Left lung (tissue), 10 donors: ENCODE results near the gene ZMYND8. TPM values are rescaled to one million over a fixed set of nuclear protein-coding genes. Genes with fewer than 3 reads are reported as not detected.
A peak's percentile ranks its signal among the peaks of the same experiment; 100 is the strongest.

Experiments used
- ATAC-seq: fragments of 200-7000 bp; cut with Tn5 transposase; one replicate; pipeline ENCODE4 v1.9.1; 2020; ENCODE audit warnings: moderate library complexity
- DNase-seq, 4 donors: peaks; one replicate each; pipeline ENCODE4 v3.0.0-alpha.2; 2013 to 2020
- H3K27ac ChIP-seq, 2 donors: fragments of 200-600 bp; sonication (generic) in 1 of 2; one replicate each; pipeline versions ENCODE4 v1.5.0 to v1.8.0; 2020 to 2021
- H3K27me3 ChIP-seq, 2 donors: fragments of 200-600 bp; sonication (generic) in 1 of 2; one replicate each; pipeline versions ENCODE4 v1.5.0 to v1.8.0; 2020 to 2021
- H3K36me3 ChIP-seq, 2 donors: fragments of 200-600 bp; sonication (generic) in 1 of 2; one replicate each; pipeline versions ENCODE4 v1.5.0 to v1.8.0; 2020 to 2021
- H3K4me1 ChIP-seq, 2 donors: fragments of 200-600 bp; one replicate each; pipeline ENCODE4 v1.8.0; 2021
- H3K4me3 ChIP-seq, 2 donors: fragments of 200-600 bp; sonication (generic) in 1 of 2; one replicate each; pipeline versions ENCODE4 v1.5.0 to v1.8.0; 2020 to 2021; ENCODE audit warnings: mild to moderate bottlenecking in 1 of 2
- H3K9me3 ChIP-seq, 2 donors: fragments of 200-600 bp; sonication (generic) in 1 of 2; one replicate each; pipeline versions ENCODE4 v1.5.0 to v1.8.0; 2020 to 2021
- intact Hi-C, 2 donors: fragments of 100-400 bp; cut with DNase I; formaldehyde crosslinking; loops; one replicate each; pipeline versions ENCODE4 v1.11.2 to v1.14.2; 2022
- polyA plus RNA-seq, 6 donors: library from polyadenylated mRNA; unstranded; fragments of 120-200 nt; gene quantifications; one replicate each; pipeline ENCODE4 v1.2.1, GENCODE V29; 2013; ENCODE audit not compliant: insufficient read length in 6 of 6
- total RNA-seq, 2 donors: library from RNA; stranded (reverse); fragmentation: NEBNext Ultra II Directional; extraction: Animal tissue kit (Norgen Biotek cat#: 25700); gene quantifications; one replicate each; pipeline ENCODE4 v1.2.1, GENCODE V29; 2021
- TF ChIP-seq, protein P1 (sequence below), 2 donors: fragments of 200-600 bp; sonication (generic) in 1 of 2; IDR thresholded peaks; one replicate each; pipeline versions ENCODE4 v1.5.0 to v1.8.0; 2021; ENCODE audit warnings: antibody characterized with exemption in 2 of 2
- donor health status: DM: no; HTN: yes; CAD: no.
- donor health status: DM: no; HTN: no; CAD: no.

The ZMYND8 gene
- total and polyA plus RNA-seq, 8 donors = 38.9 to 50.8 (median 42.4) TPM

DNA sequence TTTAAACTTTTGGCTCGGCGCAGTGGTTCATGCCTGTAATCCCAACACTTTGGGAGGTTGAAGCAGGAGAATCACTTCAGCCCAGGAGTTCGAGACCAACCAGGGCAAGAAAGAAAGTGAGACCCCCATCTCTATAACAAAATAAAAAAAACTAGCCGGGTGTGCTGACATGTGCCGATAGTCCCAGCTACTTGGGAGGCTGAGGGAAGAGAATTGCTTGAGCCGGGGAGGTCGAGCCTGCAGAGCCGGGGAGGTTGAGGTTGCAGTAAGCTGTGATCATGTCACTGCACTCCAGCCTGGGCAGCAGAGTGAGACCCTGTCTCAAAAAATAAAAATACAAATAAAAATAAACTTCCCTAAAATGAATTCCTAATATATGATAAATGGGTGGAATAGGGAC, 50.4 kb downstream of the ZMYND8 start:
- Histone ChIP-seq H3K27ac (no peak overlapping the region), H3K4me1 (peaks cover 15 to 48% of the 10 kb centered on the region in 2 donors), H3K9me3 (no peaks in the 10 kb centered on the region), H3K27me3 (no peaks in the 10 kb centered on the region), H3K36me3 (peaks cover 0 to 68% of the 10 kb centered on the region in 2 donors), H3K4me3 (no peak overlapping the region)
- ATAC-seq (no peak), DNase-seq (no peak)
- intact Hi-C loops = no loop called here
- TF ChIP-seq, protein P1, sequence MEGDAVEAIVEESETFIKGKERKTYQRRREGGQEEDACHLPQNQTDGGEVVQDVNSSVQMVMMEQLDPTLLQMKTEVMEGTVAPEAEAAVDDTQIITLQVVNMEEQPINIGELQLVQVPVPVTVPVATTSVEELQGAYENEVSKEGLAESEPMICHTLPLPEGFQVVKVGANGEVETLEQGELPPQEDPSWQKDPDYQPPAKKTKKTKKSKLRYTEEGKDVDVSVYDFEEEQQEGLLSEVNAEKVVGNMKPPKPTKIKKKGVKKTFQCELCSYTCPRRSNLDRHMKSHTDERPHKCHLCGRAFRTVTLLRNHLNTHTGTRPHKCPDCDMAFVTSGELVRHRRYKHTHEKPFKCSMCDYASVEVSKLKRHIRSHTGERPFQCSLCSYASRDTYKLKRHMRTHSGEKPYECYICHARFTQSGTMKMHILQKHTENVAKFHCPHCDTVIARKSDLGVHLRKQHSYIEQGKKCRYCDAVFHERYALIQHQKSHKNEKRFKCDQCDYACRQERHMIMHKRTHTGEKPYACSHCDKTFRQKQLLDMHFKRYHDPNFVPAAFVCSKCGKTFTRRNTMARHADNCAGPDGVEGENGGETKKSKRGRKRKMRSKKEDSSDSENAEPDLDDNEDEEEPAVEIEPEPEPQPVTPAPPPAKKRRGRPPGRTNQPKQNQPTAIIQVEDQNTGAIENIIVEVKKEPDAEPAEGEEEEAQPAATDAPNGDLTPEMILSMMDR (IDR thresholded peaks at IDR 0.05) = no peak

DNA sequence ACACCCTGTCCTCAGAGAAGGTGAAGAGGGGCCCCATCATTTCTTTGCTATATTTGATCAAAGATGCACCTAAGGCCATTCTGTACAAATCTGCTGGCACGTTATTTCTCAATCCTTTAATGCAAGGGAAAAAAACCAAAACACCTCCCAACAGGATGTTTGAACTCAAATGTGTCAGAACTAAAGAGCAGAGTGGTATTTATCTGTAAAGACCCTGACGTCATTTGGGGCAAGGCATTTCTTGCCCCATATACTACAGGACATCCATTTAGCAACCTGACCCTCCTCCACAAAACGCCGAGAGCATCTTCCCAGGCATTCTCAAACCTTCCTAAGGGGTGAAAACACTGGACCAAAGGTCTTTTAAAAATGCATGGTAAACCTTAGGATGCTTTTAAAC, 50.8 kb downstream of the ZMYND8 start:
- Histone ChIP-seq H3K27ac (no peak overlapping the region), H3K4me3 (no peak overlapping the region), H3K27me3 (no peaks in the 10 kb centered on the region), H3K9me3 (no peaks in the 10 kb centered on the region), H3K4me1 (peaks cover 15 to 43% of the 10 kb centered on the region in 2 donors), H3K36me3 (peaks cover 0 to 64% of the 10 kb centered on the region in 2 donors)
- ATAC-seq (no peak), DNase-seq (no peak)
- TF ChIP-seq, protein P1 (IDR thresholded peaks at IDR 0.05) = no peak
- intact Hi-C loops = no loop called here

DNA sequence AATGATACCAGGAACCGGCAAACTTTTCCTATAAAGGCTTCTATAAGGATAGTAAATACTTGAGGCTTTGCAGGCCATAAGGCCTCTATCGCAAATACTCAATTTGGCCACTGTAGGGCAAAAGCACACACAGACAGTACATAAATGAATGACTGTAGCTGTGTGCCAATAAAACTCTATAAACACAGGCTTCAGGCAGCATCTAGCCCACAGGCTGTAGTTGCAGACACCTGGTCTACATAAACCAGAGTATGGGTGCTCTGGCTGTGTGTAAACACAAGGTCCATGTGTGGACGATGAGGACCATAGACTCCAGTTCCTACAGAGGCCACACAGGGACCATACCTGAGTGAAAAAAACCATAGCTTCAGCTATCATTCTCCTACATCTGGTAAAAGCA, 52.2 kb downstream of the ZMYND8 start:
- no peak overlapping the region for H3K4me3 ChIP-seq
- peaks cover 15 to 30% of the 10 kb centered on the region in 2 donors for H3K4me1 ChIP-seq
- intact Hi-C loops = no loop called here
- TF ChIP-seq, protein P1 (IDR thresholded peaks at IDR 0.05) = no peak
- H3K27me3 ChIP-seq = no peaks in the 10 kb centered on the region
- ATAC-seq (peak; percentile 67), DNase-seq (peak in 1 of 4 donors; percentile 54)
- H3K9me3 ChIP-seq = no peaks in the 10 kb centered on the region
- peaks cover 0 to 55% of the 10 kb centered on the region in 2 donors for H3K36me3 ChIP-seq
- peak overlapping the region; percentile 14 to 53 for H3K27ac ChIP-seq

DNA sequence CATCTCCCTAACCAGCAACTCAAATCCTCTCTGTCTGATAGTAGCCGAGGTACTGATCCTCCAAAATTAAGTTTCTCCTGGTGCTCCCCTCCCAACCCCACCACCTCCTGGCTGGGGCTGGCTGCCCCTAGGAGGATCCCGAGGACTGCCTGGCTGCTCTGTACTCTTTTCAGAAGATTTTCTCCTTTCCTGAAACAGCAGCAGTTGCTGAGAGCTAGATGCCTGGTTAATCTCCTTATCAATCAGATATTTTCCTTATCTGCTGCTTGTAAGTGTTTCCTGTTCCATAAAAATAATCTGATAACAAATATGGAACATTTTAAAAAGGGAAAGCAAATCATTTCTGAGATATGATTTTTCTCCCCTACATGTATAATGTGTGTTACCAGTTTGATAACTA, 52.8 kb downstream of the ZMYND8 start:
- Histone ChIP-seq H3K36me3 (peaks cover 0 to 54% of the 10 kb centered on the region in 2 donors), H3K27me3 (no peaks in the 10 kb centered on the region), H3K27ac (peak overlapping the region; percentile 14 to 53), H3K9me3 (no peaks in the 10 kb centered on the region), H3K4me1 (peaks cover 15 to 30% of the 10 kb centered on the region in 2 donors), H3K4me3 (no peak overlapping the region)
- TF ChIP-seq, protein P1 (IDR thresholded peaks at IDR 0.05) = no peak
- ATAC-seq (peak; percentile 11), DNase-seq (no peak)
- intact Hi-C loops = no loop called here

DNA sequence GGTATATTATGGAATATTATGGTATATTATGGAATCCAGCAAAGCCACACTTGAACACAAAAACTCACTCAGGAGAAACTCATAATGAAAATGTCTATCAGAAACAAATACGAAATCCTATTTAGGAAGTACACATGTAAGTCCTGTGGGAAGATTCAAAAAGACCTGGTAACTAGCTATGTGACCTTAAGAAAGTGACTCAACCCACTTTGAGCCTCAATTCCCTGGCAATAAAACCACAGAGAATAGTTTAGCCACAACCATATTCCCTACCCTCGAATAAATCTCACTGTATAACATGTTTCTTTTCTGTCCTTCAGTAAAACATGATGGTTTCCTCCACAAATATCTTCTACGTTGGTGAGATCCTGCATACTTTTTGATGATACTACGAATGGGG, 56.4 kb downstream of the ZMYND8 start:
- DNase-seq (no peak), ATAC-seq (no peak)
- TF ChIP-seq, protein P1 (IDR thresholded peaks at IDR 0.05) = no peak
- intact Hi-C loops = no loop called here
- no peaks in the 10 kb centered on the region for H3K9me3 ChIP-seq
- no peak overlapping the region for H3K27ac ChIP-seq
- no peaks in the 10 kb centered on the region for H3K27me3 ChIP-seq
- peaks cover 15 to 32% of the 10 kb centered on the region in 2 donors for H3K4me1 ChIP-seq
- no peak overlapping the region for H3K4me3 ChIP-seq
- peaks cover 0 to 57% of the 10 kb centered on the region in 2 donors for H3K36me3 ChIP-seq
